Lung microvascular endothelial cell (primary cell): Measurements from ENCODE around the gene TEAD1. TPM values are rescaled to one million over a fixed set of nuclear protein-coding genes. Genes with fewer than 3 reads are reported as not detected.

Experiments
- DNase-seq, 2 donors: peaks; one replicate each; pipeline versions ENCODE4 v3.0.0 to v3.0.0-alpha.2; 2010; ENCODE audit warnings: low read depth in 2 of 2
- total RNA-seq: library from RNA; depleted of rRNA; stranded (reverse); fragments of >200 nt; gene quantifications from 2 replicates; pipeline ENCODE4 v1.2.1, GENCODE V29; 2014

The TEAD1 gene
- total RNA-seq, 1 donor from 2014 or later: 22.8 TPM

DNA sequence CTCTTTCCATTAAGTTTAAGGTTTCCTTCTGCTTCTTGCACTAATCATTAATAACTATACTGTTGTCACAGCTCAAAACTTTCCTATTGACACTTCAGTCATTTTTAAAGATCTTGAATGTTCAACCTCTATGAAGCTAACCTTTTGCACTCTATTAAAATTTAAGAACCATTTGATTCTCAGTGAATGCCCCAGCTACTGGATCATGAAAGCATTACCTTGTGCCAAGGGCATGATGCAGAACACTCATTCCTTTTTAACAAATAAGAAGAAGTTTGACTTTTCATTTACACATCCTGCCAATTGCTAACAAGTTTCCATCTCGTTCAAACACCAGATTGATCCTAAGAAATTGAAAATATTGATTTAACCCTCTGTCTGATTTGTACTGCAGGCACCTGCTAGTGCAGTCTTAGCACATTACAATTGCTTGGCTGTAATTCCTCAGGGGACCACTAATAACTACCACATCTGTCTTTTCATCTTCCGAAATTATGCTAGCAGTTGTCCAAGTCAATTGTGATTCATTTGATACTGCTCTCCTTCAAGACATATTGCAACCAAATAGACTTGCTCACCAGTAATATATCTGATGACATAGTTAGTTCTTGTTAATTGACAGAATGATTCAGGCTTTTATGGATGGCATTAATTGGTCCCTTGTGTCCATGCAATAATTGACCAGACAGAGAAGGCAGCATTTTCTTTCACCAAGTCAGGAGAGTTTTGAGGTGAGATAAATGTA lies 158.4 kb downstream of the TEAD1 start:
- DNase-seq: no peak

DNA sequence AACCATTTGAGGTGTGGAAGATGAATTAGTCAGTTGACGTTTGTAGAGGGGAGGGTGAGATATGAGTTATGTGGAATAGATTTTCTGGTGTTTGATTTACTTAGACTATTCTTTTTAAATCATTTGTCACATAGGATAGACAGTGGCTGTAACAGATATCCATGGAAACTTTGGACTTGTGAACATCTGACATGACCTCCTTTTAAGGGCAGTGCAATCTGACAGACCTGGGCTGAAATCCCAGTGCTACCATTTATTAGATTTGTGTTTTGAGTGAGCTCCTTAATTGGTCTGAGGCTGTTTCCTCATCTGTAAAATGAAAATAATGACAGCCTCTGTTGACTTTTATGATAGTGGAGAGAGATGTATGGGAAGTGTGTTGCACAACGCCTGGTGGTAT lies 159.9 kb downstream of the TEAD1 start:
- no peak for DNase-seq

DNA sequence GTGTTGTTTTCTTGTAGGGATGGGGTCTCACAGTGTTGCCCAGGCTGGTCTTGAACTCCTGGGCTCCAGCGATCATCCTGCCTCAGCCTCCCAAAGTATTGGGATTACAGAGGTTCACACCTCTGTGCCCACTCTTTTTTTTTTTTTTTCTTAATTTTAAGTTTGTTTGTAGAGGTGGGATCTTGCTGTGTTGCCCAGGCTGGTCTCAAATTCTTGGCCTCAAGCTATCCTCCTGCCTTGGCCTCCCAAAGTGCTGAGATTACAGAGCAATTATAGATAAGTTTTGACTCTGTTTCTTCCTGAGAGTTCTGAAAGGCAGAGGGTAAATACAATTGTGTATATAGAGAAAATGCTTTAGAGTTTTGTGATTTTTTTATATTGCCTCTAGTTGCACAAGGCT lies 160.4 kb downstream of the TEAD1 start:
- no peak for DNase-seq

DNA sequence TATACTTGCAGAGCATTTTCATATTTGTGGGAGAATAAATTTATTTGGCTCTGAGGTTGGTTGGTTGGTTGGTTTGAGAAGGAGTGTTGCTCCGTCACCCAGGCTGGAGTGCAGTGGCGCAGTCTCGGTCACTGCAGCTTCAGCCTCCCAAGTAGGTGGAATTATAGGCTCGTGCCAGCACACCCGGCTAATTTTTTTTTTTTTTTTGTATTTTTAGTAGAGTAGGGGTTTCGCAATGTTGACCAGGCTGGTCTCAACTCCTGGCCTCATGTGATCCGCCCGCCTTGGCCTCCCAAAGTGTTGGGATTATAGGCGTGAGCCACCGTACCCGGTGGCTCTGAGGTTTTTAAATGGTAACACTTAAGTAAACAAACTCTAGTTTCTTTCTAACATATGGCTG lies 161.1 kb downstream of the TEAD1 start:
- DNase-seq: no peak

DNA sequence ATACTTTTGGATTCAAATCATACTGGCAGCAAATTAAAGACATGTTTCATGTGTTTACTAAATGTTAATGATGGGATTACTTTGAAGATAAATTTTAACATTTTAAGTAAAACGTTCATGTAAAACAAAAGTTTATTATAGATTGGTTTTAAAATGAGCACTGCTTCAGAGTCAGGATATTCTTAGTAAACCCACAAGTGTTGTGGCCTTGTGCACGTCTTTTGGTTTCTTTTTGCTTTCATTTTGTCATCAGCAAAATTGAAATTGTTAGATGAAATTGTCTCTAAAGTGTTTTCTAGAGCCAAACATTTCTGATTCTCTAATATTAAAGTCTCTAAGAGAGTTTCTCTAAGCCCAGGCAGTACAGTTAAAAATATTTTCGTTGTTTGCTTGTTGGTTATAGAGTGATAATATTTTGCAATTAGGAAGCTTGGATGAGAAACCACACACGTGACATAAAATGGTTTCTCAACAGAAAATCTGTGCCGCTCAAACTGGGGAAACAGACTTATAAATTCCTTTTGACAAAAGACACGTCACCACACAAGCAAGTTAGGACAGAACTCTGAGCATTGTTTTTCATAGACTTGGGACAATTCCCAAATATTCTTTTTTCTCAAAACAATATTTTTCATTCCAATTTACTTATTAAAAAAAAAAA lies 164.4 kb downstream of the TEAD1 start:
- no peak for DNase-seq

DNA sequence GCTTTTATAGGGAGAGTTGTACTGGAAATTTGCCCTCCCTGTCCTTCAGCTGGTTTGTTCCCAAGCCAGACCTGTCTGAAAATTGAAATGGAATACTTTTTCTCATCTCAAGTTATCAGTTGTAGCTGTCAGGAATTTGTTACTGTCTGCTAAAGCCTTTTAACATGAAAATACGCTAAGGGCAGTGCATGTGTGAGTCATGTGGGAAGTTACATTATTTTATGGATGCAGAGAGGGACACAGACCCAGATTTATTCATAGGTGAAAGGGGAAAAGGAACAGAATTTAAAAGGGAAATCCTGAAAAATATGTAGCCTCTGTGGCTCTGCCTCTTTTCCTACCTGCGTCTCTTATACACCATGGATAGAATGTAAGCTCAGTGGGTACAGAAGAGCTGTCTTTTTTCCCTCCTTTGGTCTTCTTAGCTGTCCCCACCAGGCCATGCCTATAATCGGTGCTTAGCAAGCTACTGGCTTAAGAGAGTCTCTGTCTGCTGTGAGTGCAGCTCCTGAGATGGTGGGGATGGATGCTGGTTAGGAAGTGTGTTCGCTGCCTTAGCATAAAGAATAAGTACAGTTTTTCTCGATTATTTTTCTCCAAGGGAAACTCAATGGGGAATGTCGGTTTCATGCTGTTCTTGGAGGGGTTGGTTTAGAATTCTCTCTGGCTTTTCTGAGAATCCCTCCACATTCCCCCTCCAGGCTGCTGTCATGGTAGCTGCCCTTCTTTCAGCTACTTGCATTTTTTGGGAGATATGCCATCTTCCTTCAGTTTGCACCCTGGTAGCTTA lies 166.8 kb downstream of the TEAD1 start:
- DNase-seq: peak; percentile 36 to 67

GRCh38 chr11:12841946-12842630 lies 167.9 kb downstream of the TEAD1 start:
- peak; percentile 85 to 91 for DNase-seq

- peak; percentile 33 to 98 for DNase-seq
These were observed 168.9 kb downstream of the TEAD1 start for GRCh38 chr11:12842933-12843636.

DNA sequence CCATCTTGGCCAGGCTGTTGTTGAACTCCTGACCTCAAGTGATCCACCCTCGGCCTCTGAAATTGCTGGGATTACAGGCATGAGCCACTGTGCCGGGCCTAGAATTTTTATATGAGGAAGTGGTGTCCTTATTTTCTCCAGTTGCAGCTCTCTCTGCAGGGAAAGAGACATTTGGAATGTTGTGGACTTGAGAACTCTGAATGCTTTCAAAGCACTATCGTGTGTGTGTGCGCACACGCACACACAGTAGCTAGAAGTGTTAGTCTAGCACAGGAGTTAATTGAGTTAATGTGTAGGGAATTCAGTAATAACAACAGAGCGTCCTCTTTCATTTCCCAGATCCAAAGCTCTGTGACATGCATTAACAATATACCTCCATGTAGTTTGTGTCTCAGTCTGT lies 170.9 kb downstream of the TEAD1 start:
- no peak for DNase-seq

DNA sequence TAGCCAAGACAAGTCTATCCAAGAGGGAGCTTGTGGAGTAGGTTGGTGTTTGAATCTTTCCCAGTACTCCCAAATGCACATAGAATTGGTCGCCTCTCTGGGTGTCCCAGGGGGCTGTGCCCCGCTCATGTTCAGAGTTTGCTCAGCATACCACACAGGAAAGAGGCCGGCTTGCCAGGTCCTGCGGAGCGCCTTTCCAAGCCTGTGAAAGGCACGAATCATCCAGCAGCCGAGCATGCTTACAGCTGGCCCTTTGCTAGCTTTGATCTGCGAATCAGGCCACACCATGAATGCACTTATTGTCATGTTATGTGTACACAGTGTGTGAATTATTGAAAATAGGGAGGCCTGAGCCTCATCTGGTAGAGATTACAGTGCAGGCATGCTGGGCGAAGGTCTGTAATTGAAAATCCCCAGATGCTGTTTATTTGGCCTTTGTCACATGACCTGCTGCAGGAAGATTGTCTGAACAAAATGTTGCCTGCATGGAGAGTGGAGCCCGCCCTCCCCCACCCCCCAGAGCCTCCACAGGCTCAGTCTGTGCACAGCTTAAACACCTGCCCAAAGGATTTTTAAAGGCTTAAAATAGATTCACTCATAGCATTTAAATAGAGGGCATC lies 171.6 kb downstream of the TEAD1 start:
- peak in 1 of 2 donors; percentile 12 for DNase-seq

DNA sequence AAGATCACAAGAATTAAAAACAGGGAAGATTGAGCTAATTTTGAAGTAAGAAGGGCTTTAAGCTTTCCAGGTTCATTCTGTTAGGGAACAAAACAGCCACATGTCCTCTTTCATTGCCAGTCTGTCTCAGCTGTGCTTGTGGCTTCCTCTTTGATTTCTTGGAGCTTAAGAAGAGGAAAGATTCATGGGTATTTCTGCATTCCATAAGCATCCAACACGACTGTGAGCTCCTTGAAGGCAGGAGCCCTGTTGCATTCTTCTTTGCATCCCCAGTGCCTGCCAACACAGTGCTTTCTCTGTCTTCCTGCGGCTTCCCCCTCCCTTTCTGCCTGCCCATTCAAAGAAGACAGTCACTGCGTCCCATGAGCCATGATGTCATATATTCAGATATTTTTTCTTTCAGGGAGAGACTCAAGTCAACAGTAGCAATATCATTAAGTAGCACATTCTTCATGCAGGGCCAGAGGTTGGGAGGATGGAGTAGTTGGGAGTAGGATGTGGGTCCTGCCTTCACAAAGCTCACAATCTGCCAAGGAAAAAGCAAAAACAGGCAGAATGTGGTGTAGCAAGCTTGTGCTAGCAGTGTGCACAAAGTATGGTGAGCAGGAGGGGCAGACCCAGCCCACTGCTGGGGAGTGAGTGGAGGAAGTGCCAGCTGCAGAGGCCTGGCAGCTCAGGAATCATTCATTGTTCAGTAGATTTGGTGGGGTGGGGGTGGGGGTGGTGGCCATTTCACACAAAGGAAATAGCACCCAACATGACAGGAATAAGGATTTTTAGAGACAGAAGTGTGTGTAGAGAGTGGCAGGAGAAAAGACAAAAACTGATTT lies 172.8 kb downstream of the TEAD1 start:
- DNase-seq: peak in 1 of 2 donors; percentile 23

- DNase-seq: no peak
These were observed 174.2 kb downstream of the TEAD1 start for GRCh38 chr11:12848413-12848812.

DNA sequence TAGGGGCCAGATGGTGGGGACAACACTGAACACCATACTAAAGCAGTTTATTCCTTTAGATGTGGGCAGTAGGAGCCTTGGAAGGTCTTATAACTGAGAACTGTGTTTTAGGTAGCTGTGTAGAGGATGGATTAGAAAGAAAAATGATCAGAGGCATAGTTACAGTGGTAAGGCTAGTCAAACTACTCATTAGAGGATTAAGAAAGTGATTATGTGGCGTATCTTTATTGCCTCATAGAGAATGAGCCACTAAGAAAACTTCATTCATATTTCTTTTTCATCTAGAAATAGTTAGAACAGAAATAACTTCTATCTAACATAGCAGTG lies 179.1 kb downstream of the TEAD1 start:
- no peak for DNase-seq

- peak in 1 of 2 donors; percentile 29 for DNase-seq
These were observed 179.6 kb downstream of the TEAD1 start for GRCh38 chr11:12853652-12854296.

DNA sequence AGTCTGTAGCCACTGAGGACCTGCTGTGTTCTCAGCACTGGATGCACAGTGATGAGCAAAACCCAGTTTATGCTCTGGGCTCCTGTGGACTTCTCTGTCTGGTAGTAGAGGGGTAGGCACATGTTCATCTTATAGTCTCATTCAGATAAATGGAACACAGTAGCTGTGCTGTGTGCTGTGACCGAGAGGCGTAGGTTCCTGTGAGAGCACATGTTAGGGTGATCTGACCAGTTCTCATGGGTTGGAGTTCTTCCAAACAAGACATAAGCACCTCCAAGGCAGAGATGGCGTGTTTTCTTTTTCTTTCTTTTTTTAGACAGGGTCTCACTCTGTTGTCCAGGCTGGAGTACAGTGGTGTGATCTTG lies 180.1 kb downstream of the TEAD1 start:
- no peak for DNase-seq

DNA sequence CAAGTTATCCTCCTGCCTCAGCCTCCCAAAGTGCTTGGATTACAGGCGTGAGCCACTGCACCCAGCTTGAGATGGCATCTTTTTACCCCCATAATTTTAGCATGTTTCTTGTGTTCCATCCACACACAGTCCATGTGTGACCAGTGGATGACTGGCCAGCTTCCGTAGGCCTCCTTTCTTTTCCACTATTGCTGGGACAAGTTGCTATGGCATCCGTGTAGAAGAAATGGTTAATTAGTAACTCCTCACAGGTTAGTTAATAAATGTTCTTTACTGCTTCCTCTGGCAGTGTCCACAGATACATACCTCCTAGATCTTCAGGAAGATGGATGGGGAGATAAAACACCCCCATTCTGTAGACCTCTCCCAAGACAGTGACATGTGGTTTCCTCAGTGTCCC lies 180.6 kb downstream of the TEAD1 start:
- DNase-seq: no peak

DNA sequence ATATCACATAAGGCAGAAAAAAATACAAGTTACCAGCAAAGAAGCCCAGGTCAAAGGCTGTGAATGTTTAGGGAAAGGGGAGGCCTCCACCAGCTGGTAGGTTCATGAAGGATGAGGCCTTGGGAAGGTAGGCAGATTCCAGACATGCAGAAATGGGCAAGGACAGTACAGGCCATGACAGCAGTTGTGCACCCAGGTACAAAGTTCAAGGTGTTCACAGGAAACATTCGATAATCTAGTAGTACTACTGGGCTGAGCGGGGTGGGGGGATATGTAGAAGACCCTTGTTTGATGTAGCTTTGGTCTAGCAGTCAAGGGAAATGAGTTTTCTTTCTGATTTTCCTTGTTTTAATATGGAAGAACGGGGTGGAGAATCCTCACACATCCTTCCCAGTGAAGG lies 182.1 kb downstream of the TEAD1 start:
- no peak for DNase-seq

DNA sequence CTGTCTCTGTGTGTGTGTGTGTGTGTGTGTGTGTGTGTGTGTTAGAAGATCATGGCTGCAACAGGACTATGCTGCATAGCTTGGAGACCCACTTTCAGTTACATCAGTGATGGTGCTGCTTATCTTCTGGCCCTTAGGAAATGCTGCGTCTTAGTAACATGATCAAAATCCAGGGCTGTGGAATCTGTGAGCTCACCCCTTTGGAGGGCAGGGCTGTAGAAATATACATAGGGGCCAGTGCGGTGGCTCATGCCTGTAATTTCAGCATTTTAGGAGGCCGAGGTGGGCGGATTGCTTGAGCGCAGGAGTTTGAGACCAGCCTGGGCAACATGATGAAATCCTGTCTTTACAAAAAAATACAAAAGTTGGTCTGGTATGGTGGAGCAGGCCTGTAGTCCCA lies 183.4 kb downstream of the TEAD1 start:
- DNase-seq: no peak

GRCh38 chr11:12859872-12860657 lies 185.8 kb downstream of the TEAD1 start:
- DNase-seq: no peak
